Glomerular visceral epithelial cell (primary cell): Measurements from ENCODE around the gene HTR5A.
"Not testable (repeated sequence)": the region's sequence is repeated elsewhere in the genome, so short reads cannot be mapped to it uniquely, and the experiment has no call there.

ENCODE experiments used
- DNase-seq: peaks from one replicate; pipeline ENCODE4 v3.0.0-alpha.2; 2016; ENCODE audit errors: extremely low spot score

HTR5A gene

DNA sequence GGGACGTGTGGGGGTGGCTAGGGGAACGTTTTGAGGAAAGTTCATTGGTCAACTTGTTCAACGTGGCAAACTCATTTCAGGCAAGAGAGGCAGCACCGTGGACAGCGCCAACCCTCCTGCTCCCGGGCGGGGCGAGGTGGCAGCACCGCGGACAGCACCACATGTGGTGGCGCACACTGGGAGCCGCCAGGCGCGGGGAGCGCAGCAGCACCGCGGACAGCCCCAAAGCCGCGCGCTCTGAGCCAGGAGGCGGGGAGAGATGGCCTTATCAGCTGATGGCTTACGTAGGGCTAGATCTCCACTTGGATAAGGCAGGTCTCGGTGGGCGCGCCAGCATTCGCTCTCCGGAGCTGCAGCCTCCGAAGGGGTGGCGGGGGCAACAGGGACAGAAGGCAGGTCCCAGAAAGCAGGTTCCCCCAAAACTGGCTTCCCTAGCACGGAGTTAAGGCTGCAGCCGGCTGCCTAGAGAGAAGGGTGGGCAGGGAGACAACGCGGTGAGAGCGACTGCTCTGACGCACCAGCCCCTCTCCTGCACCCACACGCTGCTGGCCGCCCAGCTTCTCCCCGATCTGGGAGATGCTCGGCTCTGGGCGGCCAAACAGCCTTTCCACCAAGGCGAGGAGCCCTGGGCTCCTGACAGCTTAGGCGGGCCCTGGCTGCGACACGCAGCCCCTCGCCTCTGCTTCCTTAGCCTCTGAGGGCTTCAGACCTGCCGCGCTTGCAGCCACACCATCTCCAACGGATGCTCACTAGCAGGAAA is at the start of gene HTR5A:
TSS of gene HTR5A (plus strand) at position 333 of the 760 bp plus-strand sequence. CDS start 576 bp downstream, outside the sequence.
- DNase-seq: peak; percentile 75

DNA sequence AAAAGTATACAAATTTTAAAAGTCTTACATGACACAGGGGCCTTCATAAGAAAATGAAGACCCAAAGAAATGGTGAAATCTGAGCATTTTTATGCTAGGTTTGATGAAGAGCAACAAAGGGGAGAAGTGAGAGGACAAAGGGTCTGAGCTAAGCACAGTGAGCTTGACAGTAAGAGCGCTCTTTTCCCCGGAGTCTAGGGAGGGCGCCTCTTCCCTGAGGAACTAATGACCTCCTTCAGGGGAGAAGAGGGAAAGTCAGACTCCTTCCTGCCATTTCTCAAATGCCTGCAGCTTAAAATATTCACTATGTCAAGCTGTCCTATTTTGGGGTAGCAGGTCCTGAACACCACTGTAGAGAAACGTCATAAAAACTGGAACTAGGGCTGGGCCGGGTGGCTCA is 49.1 kb upstream of the HTR5A start:
- DNase-seq: no peak

DNA sequence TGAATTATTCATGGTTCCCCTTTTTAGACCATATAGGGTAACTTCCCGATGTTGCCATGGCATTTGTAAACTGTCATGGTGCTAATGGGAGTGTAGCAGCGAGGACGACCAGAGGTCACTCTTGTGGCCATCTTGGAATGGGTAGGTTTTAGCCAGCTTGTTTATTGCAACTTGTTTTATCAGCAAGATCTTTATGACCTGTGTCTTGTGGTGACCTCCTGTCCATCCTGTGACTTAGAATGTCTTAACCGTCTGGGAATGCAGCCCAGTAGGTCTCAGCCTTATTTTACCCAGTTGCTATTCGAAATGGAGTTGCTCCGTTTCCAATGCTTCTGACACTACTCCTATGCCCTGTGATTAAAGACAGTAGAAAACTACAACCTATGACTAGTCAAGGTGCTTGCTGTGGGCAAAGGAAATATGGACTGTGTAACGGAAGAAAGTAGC is 48.4 kb upstream of the HTR5A start:
- no peak for DNase-seq

DNA sequence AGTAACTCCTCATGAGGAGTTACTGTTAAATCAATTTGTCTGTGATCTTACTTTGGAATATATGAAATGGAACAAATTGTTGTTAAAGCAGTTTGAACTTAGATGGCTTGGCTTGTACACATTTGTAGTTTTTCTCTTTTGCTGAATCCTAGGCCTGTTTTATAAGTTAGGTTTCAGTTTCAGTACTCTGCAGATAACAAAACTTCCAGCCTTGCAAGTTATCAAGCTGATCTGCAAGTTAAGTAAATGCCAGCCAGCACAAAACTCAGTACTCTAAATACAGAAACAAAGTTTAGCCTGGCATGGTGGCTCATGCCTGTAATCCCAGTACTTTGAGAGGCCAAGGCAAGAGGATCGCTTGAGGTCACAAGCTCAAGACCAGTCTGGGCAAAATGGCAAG is 42.2 kb upstream of the HTR5A start:
- no peak for DNase-seq

DNA sequence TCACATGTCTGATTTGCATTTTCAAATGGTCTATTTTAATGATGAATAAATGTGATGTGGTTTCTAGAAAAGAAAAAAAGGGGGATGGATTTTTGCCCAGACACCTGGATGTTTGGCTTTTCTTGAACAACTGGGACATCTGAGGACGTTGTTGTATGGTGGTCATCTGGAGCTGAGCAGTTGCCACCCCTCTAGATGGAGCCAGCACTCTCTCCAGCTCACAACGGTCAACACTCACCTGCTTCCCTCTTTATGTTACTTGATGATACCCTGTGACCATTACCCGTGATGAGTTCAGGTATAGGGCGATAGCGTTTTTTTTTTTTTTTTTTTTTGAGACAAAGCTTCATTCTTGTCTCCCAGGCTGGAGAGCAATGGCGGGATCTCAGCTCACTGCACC is 37.1 kb upstream of the HTR5A start:
- no peak for DNase-seq

DNA sequence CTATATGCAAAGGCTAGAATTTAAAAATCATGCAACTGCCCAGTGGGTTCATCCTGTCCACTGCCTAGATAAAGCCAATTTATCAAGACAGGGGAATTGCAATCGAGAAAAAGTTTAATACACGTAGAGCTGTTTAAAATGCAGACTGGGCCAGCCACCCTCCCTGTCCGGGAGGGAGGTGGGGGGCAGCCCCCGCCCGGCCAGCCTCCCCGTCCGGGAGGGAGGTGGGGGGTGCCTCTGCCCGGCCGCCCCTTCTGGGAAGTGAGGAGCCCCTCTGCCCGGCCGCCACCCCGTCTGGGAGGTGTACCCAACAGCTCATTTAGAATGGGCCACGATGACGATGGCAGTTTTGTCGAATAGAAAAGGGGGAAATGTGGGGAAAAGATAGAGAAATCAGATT is 35.6 kb upstream of the HTR5A start:
- not testable (repeated sequence) for DNase-seq

DNA sequence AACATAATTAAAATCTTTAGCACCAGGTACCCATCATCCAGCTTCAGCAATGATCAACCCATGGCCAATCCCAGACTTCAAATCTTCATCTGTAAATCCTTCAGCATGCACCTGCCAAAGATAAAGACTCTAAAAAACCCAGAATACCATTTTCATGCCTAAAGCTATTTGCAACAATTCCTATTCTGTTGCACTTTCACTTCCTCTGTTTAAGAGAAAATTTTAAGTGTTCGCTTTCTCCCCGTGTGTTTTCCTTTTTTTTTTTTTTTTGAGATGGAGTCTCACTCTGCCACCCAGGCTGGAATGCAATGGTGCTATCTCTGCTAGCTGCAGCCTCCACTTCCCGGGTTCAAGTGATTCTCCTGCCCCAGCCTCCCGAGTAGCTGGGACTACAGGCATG is 31.8 kb upstream of the HTR5A start:
- no peak for DNase-seq

DNA sequence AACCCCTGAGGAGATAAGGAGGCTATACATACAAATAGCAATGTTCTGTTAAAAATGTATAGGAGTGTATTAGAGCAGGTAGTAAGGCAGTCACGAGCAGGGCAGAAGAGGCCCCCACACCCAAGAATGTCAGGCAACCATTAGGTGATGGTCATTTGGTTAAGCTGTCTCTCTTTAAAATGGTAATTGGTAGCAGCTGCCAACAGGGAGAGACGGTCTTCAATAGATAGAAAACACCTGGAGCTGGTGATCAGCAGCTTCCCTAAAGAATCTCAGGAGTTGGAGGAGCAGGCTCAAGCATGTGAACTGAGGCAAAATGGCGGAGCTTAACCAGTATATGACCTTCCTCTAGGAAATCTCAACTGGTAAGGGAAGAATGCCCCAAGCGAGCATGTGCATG is 26.4 kb upstream of the HTR5A start:
- DNase-seq: no peak

DNA sequence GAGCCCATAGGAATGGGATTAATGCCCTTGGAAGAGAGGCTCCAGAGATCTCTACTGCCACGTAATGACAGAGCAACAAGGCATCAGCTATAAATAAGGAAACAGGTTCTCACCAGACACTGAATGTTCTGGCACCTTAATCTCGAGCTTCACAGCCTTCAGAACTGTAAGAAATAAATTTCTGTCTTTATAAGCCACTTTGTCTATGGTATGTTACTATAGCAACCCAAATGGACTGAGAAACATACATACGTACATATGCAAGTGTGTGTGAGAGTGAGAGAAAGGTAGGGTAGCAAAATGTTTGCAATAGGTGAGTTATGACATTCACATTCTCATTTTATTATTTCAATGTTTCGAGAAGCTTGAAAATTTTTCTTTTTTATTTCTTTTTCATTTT is 22.1 kb upstream of the HTR5A start:
- DNase-seq: no peak

DNA sequence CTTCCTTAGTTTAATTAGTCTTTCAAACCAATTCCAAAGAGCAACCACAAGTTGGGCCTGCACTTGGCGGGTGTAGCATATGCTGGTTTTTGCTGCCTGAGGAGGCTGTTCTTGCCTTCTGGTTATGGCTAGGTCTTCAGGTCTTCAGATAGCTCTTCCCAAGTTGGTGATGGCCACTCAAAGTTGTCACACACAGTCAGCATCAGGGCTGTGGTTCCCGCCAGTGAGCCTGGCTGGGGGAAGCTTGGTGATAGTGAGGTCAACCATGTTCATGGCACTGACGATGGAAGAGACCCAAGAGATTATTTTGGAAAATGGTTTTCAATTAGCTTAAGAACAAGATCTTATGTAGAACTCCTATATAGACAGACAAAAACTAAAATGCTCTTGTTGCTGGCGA is 18.8 kb upstream of the HTR5A start:
- DNase-seq: no peak

DNA sequence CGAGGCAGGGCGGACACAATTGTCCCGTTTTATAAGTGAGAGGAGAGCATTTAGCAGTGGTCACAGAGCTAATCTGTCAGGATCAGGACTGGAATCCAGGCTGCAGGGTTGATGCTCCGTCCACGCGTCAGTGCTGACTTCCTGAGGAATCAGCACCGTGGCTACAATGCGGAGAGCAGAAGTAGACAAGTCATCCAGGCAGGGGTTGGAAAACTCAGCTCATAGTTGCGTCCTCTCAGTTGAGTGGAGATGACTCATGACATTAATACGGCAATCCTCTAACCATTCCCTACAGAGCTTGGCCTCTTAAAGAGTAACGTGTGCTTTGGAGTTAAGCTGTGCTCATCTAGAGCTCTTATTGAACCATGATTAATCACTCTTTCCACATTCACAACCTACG is 17.1 kb upstream of the HTR5A start:
- DNase-seq: no peak

DNA sequence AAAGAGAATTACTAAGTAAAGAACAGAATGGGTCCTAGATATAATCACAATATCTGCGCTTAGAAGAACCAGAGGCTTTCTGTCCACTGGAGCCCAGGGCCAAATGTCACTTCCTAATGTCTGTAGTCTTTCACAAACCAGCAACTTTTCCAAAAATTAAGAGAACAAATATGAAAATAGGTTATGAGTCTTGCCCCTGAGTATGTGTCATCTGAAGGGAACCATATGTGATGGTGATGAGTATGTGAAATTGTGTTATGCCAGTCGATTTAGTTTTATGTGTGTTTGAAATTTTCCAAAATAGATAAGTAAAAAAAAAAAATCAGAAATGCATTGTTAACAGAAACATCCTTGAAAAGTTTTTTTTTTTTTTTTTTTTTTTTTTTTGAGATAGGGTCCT is 15.4 kb upstream of the HTR5A start:
- DNase-seq: no peak

DNA sequence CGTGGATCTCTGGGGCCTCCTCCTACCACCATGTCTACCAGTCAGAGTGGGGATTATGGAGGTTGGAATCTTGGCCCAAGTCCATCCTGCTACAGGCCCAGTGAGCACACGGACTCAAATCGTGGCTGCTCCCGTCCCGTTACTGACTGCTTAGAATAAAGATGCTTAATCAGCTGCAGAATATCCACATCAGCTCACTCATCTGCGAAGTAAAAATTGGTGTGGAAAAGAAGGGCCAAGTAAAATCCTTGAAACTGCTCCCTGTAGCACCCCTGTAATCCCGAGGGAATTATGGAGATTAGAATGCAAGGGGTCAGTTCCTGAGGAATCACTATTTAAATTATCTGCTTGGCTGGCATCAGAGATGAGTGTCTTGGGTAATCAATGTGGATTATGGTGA is 13.0 kb upstream of the HTR5A start:
- DNase-seq: no peak

DNA sequence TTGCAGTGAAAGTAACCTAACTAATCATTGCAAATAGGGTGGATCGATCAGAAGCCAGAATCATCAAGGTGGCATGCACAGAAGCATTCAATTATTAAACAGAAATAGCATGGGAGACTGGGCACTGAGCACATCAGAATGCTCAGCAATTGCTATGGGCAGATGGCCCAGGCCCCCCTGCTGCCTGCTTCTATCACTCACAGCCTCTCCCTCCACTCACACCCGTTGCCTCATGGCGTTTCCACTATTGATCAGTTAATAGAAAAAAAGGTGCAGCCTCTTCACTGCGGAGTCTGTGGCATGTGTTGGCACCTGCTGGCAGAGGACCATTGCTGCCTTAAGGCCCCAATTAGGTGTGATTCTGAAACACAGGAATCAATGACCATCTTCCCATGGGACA is 11.2 kb upstream of the HTR5A start:
- no peak for DNase-seq

DNA sequence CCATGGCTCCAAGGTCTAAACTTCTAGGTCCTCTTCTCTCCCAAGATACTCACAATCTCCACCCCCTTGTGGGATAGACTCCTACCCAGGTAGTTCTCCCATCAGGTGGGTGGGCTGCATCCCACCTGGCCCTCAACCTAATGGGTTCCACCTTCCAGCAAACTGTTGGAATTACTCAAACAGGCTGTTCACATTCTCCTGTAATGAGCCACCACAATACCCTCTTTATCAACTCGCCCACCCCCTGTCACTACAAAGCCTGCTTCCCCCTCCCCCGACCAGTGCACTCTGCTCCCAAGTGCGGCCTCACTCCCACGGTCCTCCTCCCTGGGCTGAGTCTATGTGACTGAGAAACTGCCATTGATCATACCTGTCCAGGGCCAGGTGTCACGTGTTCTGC is 10.4 kb upstream of the HTR5A start:
- DNase-seq: no peak

DNA sequence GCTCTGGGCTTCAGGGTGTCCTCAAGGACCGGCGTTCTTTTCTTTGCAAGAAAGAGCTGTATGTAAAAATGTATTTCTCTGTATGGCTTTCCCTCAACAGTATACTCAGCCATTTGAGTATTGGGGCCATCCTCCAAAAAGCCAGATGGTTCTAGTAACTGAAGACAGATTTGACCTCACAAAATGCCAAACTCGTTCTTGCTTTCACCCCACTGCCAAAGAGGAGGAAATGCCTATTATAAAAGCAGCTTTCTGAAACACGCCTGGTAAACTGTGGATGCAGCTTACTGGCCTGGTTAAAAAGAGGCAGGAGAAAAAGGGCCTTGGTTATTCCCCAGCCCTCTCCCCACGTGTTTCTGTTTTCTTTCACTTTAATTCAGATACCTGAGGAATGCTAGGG is 7.7 kb upstream of the HTR5A start:
- DNase-seq: no peak

DNA sequence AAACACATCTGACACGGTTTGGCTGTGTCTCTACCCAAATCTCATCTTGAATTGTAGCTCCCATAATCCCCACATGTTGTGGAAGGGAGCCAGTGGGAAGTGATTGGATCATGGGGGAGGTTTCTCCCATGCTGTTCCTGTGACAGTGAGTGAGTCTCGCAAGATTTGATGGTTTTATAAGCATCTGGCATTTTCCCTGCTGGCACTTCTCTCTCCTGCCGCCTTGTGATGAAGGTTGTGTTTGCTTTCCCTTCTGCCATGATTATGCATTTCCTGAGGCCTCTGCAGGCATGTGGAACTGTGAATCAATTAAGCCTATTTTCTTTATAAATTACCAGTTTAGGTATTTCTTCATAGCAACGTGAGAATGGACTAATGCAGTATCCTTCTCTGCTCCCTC is 5.9 kb upstream of the HTR5A start:
- no peak for DNase-seq

DNA sequence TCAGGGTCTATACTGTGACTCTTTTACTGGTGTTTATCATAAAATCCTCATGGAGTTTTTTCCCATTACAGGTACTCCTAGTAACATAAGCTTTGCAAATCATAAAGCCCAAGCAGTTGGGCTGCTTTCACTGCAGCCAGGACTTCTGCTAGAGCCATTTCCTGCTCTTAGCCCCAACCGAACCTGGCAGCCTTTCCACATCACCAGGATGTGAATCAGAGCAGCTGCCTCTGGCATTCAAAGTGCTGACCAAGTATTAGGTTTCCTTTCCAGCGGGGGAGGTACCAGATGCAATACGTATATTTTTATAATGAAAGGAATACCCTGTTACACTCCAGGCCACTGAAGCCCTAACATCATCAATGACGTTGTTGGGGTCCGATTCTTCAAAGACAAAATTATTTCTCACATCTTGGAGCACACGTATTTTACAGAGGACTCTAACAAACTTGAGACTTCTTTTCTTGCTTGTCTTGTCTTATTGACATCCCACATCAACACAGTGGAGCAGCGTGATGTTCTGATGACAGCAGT is 3.6 kb upstream of the HTR5A start:
- DNase-seq: peak; percentile 3

DNA sequence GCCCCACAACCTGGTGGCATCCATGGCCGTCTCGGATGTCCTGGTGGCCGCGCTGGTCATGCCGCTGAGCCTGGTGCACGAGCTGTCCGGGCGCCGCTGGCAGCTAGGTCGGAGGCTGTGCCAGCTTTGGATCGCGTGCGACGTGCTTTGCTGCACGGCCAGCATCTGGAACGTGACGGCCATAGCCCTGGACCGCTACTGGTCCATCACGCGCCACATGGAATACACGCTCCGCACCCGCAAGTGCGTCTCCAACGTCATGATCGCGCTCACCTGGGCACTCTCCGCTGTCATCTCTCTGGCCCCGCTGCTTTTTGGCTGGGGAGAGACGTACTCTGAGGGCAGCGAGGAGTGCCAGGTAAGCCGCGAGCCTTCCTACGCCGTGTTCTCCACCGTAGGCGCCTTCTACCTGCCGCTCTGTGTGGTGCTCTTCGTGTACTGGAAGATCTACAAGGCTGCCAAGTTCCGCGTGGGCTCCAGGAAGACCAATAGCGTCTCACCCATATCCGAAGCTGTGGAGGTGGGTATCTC is 1.1 kb downstream of the HTR5A start:
- DNase-seq: no peak

DNA sequence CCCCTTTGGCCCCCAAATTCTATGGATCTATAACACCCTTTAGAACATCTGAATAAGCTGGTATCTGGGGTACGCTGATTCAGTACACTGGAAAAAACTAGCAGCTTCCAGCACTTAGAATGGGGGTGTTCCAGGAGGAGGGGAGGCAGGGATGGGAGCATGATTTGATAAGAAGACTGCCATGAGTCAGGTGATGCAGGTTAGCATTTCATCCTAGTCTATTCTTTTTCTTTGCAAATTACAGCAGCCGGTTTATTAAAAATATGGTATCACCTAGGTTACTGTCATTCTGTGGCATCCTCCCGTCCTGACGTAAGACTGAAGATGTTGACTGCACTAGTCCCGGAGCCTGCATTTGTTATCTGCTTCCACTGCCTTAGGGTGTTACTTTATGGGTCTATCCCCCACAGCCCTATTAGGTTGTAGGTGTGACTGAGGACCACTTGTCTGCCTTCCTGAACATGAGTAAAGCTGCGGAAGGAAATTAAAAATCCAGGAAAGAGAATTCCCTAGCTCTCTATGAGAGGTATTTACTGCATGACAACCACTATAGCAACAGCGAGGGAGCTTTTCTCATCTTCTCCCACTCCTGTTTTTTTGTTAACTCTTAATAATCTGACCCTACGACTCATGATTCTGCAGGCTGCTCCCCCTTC is 1.9 kb downstream of the HTR5A start:
- no peak for DNase-seq

DNA sequence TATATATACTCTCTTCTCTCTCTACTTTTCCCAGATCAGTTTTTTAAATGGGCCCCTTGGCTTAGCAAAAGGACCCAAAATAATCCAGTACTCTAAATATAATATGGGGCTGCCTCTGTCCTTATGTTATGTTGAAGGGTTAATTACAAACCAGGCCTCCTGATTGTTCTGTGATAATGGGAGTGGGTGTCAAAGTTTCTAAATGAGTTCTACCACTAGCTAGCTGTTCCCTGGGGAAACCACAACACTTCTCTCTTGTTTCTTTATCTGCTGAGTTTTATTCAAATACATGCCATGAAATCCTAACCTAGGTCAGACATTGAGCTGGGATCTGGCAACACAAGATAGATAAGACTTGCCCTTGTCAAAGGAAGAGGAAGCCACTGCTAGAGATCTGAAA is 3.8 kb downstream of the HTR5A start:
- DNase-seq: no peak

DNA sequence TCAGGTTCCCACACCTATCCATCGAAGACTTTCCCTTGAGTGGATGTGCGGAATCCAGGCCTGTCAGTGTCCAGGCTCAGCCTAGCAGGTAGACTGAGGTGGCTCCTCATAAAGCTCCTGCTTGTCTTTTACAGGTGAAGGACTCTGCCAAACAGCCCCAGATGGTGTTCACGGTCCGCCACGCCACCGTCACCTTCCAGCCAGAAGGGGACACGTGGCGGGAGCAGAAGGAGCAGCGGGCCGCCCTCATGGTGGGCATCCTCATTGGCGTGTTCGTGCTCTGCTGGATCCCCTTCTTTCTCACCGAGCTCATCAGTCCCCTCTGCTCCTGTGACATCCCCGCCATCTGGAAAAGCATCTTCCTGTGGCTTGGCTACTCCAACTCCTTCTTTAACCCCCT is 13.9 kb downstream of the HTR5A start:
- no peak for DNase-seq

DNA sequence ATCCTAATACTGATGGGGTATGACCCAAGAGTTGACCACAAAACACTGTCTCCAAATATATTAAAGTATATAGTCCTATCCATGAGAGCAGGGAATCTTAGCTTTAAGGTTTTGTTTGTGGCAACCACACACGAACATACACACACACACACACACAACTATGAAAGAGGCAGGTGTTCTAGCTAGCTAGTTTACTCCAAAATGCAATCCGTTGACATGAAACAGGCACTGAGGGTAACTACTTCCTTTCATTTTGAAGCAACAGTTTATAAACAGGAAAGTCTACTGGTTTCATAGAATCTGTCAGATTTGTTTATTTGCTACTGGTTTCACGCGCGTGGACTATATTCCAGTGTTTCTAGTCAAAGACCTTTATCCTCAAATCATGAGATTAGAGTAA is 14.8 kb downstream of the HTR5A start:
- DNase-seq: no peak
